SHP77 (cell line): Measurements from ENCODE around the gene CST1.
"Not testable (repeated sequence)": the region's sequence is repeated elsewhere in the genome, so short reads cannot be mapped to it uniquely, and the experiment has no call there.

Experiments used
- DNase-seq, 2 experiments: peaks; one replicate each; lab custom pipeline; 2025; lab: John Stamatoyannopoulos, UW

CST1 gene, protein sequence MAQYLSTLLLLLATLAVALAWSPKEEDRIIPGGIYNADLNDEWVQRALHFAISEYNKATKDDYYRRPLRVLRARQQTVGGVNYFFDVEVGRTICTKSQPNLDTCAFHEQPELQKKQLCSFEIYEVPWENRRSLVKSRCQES

DNA sequence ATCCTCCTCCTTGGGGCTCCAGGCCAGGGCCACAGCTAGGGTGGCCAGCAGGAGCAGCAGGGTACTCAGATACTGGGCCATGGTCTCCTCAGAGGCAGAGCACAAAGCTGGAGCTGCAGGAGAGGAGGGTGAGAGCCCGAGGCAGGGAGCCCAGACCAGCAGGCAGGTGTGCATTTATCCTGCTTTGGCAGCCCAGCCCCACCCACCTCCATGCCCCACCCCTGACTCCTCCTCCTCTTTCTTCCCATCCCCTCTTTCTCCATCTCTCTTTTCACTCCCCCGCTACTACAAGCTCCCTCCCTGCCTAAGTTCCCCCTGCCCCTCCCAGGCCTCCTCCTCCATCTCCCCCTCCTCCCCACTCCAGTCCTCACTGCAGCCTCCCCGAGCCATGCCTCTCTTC is at the start of gene CST1:
Gene CST1, minus strand, starts transcription at position 150 of the 400 bp plus-strand sequence. Its CDS starts 69 bp downstream, at position 81.
- not testable (repeated sequence) for DNase-seq

DNA sequence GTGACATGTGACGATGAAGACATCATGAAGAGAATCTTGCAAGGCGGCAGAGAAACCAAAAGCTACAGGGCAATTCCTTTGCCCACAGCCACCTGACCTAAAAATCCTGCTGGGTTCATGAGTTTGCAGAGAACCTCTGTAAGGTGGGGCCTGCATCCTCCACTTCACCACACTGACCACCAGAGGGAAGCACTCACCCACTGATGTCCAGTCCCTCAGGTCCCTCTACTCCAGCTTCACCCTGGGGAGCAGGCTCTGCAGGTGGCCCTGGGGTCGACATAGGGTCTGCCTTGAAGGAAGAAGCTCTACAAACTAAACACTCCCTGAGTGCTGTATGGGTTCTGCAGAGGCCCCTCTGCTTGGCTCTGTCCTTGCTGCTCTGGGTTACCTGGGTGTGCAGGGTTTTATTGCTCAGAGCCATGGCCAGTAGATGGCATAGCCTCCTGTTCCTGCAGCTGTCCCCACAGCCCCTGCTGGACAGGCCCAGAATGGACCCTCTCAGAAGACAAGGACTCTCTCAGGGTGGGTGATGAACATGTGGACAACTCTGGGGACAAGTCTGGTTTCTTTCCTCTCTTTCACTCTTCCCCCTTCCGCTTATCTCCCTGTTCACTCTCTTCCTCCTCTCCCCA is 48.6 kb upstream of the CST1 start:
- DNase-seq: peak; percentile 6 to 13

DNA sequence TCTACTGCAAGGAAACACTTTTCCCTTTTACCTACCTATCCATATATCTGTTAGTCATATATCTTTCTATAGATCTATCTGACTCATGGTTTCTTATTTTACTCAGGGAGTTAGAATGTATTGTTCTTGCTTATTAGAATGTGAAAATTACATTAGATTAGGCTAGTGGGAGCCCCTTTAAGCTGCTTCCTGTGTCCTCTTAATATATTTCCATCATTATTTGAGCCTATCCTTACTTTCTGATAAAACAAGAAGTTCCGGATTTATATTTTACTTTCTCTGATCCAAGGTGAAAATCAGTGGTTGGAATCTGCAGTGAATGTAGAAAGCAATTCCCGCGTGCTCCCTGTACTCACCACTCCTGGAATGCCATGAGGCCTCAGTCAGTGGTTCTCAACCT is 44.8 kb upstream of the CST1 start:
- no peak for DNase-seq

DNA sequence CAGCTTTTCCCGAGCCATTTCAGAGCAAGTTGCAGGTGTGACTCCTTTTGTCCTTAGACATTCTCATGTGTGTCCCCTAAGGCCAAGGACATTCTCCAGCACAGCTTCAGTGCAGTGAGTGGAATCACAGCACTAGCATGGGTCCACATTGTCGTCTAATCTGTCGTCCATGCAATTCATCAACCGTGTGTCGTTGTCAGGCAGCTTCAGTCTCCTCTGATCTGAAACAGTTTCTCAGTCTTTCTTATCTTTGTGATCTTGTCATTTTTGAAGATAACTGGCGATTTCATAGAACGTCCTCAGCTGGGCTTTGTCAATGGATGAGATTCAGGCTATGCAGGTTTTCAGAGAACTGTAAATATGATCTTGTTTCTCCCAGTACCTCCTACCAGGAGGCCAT is 44.1 kb upstream of the CST1 start:
- DNase-seq: no peak

DNA sequence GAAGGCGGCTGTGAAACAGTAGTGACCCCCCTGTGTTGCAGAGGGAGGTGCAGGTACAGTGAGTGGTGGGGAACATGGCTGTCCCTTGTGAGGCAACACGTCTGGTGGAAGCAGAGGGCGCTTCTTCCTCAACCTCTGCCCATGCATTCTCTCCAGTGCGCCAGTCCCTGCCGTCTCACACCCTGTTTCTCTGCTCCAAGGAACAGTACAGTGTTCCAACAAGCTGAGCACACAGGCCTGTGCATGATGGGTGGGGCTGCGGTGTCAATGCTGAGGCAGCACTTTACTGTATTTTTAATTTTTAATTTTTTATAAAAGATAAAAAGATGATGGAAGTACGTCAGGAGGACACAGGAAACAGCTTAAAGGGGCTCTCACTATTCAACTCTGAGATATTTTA is 43.3 kb upstream of the CST1 start:
- DNase-seq: no peak

DNA sequence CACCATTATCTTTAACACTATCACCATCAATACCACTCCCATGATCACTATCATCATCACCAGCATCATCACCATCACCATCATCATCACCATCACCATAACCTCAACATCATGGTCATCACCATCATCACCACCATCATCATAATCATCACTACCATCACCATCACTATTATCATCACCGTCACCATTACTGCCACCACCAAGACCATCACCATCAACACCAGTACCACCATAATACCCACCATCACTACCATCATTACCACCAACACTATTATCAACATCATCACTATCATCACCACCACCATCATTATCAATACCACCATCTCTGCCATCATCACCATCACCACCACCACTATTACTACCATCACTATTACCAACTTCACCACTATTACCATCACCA is 32.7 kb upstream of the CST1 start:
- no peak for DNase-seq

DNA sequence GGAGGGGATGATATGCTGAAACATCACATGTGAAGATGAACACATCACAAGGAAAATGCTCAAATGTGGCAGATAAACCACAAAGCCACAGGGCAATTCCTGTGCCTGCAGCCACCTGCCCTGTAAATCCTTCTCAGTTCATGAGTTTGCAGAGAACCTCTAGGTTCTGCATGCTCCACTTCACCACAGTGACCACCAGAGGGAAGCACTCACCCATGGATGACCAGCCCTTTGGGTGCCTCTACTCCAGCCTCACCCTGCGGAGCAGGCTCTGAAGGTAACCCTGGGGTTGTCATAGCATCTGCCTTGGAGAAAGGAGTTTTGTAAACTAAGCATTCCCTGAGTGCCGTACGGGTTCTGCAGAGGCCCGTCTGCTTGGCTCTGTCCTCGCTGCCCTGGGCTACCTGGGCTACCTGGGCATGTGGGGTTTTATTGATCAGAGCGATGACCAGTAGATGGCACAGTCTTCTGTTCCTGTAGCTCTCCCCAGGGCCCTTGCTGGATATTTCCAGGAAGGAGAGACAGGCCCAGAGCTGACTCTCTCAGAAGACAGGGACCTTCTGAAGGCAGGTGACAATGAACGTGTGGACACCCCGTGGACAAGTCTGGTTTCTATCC is 31.7 kb upstream of the CST1 start:
- peak; percentile 12 to 27 for DNase-seq

DNA sequence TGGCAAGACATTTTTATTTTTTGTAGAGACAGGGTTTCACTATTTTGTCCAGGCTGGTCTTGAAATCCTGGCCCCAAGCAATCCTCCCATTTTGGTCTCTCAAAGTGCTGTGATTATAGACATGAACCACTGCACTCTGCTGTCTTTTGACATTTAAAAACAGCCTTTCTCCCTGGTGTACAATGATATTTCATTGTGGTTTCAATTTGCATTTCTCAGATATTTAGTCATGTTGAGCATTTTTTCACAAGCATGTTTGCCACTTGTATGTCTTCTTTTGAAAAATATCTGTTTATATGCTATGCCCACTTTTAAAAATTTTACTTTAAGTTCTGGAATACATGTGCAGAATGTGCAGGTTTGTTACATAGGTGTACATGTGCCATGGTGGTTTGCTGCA is 27.9 kb upstream of the CST1 start:
- DNase-seq: not testable (repeated sequence)

DNA sequence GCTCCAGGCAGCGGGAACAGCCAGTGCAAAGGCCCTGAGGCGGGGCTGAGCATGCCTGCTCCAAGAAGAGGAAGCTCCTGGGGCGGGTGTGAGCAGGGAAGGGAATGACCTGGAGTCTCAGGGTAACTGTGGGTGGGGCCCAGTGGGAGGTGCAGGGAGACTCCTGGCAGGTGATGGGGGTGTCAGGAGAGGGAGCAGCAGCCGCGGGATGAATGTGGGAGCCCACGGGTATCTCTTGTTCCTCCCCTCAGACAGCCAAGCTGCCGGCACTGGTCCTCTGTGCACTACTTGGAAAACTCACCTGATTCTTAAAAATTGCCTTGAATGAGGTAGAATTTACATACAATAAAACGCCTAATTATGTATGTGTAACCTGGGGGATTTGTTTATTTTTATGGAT is 26.6 kb upstream of the CST1 start:
- DNase-seq: not testable (repeated sequence)

DNA sequence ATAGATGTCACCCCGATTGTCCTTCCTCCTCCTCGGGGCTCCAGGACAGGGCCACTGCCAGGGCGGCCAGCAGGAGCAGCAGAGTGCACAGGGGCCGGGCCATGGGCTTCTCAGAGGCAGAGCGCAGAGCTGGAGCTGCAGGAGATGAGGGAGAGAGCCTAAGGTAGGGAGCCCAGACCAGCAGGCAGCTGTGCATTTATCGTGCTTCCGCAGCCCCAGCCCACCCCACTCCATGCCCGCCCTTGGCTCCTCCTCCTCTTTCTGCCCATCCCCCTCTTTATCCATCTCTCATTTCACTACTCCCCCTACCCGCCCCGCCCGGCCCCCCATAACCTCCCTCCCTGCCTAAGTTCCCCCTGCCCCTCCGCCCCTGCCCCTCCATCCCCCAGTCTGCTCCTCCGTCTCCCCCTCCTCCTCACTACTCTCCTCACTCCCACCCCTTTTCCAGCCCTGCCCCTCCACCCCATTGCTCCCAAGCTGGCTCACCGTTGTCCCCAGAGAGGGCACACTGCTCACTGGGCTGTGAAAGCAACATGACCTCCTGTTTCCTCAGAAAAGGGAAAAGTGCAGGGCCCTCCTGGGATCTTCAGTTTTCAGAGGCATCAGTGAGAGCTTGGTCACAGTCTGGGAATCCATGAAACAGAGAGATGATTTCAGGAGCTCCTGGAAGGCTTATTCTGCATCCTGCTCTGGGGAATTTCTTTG is 25.5 kb upstream of the CST1 start:
- no peak for DNase-seq

DNA sequence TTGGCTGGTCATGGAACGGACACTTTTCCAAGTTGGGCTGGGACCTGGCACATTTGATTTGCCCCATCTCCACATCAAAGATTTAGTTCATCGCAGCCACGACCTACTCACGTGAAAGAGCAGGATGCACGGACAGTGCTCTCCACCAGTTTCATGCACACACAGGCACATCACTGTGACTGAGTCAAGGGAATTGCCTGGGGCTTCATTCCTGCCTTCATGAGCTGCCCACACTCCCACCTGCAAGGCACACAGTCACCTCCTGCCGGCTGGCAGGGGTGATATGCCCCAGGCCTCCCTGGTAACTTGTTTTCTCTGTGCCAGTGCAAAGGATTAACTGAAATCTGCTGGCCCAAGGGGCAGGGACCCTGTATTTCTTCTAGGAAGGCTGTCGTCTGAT is 23.3 kb upstream of the CST1 start:
- DNase-seq: no peak

DNA sequence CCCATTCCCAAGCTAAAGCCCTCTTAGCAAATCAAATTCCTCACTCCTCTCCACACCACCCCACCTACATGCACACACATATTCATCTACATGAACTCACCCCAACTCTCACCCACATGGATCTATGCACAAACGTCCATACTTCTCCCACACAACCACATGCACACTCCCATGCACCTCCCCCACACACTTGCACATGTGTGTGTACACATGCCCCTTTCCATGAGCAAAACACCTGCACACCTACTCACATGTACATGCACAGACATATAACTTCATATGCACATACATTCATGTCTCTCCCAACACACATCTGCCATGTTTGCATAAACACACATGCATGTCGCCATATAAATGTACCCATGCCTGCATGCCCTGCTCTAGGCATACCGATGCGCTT is 22.8 kb upstream of the CST1 start:
- DNase-seq: no peak

DNA sequence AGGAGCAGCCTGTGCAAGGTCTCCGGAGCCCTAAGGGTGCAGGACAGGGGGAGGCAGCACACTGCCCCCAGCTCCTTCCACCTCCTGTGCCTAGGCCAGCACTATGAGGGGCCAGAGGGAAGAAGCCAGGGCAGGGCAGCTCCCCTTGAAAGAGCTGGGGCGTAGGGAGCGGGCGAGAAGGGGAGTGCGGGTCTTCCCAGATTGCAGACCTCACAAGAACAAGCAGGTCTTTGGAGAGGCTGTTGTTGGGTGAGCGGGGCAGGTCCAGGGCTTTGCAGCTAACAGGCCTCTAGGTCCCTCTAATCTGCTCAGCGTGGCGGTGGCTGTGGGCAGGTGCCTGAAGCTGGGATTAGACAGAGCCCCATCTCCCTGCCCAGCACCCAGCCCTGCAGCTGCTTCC is 22.4 kb upstream of the CST1 start:
- DNase-seq: no peak

DNA sequence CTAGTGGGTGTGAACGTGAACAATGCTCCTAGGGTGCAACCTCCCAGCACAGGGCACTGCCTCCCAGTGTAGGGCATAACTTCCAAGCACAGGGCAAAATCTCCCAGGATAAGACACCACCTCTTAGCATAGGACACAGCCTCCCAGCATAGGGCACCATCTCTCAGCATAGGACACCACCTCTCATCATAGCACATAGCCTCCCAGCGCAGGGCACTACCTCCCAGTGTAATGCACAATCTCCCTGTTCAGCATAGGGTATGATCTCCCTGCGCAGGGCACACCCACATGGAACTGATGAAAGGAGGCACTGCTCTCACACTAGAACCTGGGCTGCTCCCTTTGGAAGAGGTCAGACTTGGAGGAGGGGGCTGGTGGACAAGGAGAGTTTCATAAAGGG is 21.3 kb upstream of the CST1 start:
- DNase-seq: no peak

DNA sequence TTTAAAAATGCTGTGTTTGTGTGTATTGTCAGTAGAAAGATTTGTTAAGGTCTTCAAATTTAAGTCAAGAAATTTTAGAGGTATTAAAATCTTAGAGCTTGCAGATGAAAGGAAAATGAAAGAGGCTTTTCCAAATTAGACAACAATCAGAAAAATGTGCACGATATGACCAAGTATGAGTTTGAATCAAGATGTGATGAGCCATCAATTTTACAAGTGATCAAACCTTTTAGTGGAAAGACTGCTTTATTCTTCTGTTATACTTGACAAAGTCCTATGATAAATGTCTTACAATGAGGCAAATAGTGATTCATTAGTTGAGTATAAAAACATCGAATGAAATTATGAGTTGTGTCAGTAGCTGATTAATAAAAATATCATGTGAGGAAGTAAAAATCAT is 19.6 kb upstream of the CST1 start:
- DNase-seq: no peak

DNA sequence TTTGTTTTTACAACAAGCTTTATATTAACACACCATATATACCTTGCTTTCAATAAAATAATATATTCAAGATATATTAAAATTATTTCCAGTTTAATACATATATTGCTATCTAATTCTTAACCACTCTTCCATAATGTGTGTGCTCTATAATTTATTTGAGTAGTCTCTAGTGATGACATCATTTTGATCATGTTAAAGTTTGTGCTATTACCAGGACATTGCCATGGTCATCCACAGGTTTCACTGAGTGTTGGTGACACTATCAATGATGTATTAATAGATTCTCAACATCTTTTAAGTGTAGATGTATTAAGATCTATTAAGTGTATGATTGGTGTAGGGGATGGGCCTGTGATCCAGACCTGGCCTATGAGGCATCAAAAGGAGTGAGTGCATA is 17.8 kb upstream of the CST1 start:
- not testable (repeated sequence) for DNase-seq

DNA sequence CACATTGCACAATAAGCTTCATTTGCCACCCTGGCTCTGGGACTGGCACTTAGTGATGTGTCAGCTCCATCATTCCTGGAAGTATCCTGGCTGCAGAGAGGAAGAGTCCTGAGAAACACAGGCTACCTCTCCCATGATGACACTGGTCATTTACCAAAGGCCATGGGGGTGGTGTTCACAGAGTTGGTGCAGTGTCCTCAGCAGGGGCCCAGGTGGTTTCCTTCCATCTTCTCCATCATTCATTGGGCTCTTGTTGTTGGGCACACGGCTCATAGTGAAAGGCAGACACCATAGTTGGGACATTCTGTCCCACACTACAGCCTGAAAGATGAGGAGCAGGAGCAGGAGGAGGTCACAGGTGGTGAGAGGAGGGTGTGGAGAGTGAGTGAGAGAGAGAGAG is 15.8 kb upstream of the CST1 start:
- no peak for DNase-seq

DNA sequence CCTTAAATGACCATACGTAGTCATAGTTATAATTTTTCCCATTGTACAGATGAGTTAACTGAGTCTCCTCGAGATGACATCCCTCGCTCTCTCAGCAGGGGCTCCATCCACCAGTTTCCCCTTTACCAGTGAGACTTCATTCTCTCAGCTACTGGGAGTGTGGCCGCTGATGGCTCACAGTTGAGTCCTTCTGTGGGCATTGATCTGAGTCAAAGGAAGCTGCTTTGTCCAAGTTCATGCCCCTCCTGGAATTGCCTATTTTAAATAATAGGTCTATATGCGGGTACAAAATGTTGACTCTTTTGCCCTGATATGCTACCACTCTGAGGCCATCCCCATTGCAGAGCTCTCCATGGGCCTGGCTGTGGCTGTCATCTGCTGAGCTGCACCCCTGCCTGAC is 14.8 kb upstream of the CST1 start:
- no peak for DNase-seq

DNA sequence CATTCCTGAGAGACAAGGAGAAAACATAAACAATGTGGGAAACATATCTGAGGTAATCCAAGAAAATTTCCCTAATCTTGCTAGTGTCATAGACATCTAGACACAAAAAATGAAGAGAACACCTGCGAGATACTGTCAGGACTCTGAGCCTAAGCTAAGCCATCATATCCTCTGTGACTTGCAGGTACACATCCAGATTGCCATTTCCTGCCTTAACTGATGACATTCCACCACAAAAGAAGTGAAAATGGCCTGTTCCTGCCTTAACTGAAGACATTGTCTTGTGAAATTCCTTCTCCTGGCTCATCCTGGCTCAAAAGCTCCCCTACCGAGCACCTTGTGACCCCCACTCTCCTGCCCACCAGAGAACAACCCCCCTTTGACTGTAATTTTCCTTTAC is 13.9 kb upstream of the CST1 start:
- DNase-seq: not testable (repeated sequence)

DNA sequence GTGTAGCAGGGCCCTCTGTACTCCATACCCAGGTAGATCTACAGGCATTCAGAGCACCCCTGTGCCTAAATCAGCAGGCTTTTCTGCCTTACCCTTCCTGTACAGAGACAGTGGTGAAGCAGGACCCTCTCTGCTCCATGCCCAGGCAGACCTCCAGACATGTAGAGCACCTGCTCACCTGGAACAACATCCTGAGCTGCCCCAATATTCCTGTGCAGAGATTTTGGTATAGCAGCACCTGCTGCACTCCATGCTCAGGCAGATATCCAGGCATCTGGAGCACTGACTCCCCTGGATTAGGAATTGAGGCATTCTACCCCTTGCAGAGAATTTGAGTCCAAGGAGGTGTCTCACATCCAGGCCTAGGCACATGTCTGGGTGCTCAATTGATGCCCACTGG is 12.6 kb upstream of the CST1 start:
- no peak for DNase-seq

DNA sequence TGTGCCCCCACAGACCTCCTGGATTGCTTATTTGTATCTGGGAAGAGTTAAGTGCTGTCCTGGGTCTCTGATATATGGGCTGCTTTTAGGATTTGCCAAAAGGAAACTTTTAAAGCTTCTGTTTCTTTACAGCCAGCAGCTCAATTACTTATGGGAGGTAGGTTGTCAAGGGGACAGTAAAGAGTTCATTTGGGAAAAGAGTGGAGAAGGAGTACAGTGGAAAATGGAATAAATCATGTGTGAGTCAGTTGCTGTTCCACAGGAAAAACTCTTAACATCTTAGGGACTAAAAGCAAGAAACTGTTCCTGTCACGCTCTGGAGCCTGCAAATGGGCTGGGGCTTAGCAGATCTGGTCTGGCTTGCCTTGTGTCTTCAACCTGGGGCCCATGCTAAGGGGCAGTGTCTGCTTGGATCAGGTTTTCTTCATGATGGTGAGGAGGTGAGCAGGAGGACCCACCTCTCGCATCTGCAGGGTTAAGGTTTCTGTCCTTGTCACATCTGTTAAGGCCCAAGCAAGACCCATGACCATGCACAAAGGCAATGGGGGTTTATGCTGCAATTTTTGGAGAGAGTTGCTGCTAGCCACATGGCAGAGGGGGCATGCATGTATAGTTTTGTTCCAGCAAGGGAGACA is 8.7 kb upstream of the CST1 start:
- DNase-seq: no peak

DNA sequence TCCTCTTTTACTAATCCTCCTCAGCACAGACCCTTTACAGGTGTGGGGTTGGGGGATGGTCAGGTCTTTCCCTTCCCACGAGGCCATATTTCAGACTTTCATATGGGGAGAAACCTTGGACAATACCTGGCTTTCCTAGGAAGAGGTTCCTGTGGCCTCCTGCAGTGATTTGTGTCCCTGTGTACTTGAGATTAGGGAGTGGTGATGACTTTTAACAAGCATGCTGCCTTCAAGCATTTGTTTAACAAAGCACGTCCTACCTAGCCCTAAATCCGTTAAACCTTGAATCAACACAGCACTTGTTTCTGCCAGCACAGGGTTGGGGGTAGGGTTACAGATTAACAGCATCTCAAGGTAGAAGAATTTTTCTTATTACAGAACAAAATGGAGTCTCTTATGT is 6.1 kb upstream of the CST1 start:
- not testable (repeated sequence) for DNase-seq

DNA sequence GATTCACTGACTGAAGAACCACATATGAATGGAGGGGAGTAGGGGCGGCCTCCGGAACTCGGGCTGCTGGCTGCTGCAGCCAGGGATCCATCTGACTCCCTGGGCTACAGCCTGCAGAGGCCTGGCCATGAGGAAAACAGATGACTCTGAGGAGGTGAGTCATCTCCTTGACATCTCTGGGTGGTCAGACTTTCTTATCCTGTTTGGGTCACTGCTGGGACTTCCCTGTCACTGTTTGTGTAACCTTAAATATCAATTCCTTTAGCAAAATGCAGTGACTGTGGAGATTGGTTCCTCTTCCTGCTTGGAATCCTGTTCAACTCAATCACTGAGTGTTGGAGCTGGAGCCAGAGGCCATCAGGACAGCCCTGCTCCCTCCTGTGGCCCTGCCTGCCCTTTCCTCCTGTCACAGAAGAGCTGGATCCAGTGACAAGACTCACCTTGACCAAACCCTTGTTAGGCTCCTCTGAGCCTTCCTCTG is 4.4 kb upstream of the CST1 start:
- DNase-seq: not testable (repeated sequence)
